SK-N-SH treated with all-trans-retinoic acid at 6 μM for 48 hours (cell line): ENCODE data around the gene BRINP3.

Experiments used
- ARNTL ChIP-seq: fragments of 450-650 bp; formaldehyde crosslinking; IDR thresholded peaks from 2 replicates; pipeline ENCODE4 v1.5.0; 2020; ENCODE audit warnings: low read depth, mild to moderate bottlenecking, moderate library complexity, borderline replicate concordance
- BACH2 ChIP-seq: fragments of 250-450 bp; sonication (Bioruptor Pico); IDR thresholded peaks from 2 replicates; pipeline ENCODE4 v1.9.0; 2021; ENCODE audit warnings: mild to moderate bottlenecking, borderline replicate concordance
- PATZ1 ChIP-seq: fragments of 250-450 bp; sonication (Bioruptor Pico); IDR thresholded peaks from 2 replicates; pipeline ENCODE4 v1.8.0; 2020; ENCODE audit warnings: mild to moderate bottlenecking, moderate library complexity, borderline replicate concordance
- TCF4 ChIP-seq: fragments of 250-450 bp; sonication (Bioruptor Pico); IDR thresholded peaks from 2 replicates; pipeline ENCODE4 v1.8.0; 2021; ENCODE audit warnings: mild to moderate bottlenecking, moderate library complexity, borderline replicate concordance
- ZFP3 ChIP-seq: fragments of 250-450 bp; sonication (Bioruptor Pico); IDR thresholded peaks from 2 replicates; pipeline ENCODE4 v1.5.0; 2020; ENCODE audit warnings: mild to moderate bottlenecking, moderate library complexity
- TF ChIP-seq, protein P1 (sequence below): fragments of 250-450 bp; sonication (Bioruptor Pico); IDR thresholded peaks from 2 replicates; pipeline ENCODE4 v1.5.1; 2020; ENCODE audit warnings: low read depth, mild to moderate bottlenecking, moderate library complexity

GRCh38 chr1:190511554-190511953 is 33.9 kb upstream of the BRINP3 start:
- TF ChIP-seq BACH2 (CRISPR knock-in tag) (no peak), ARNTL (CRISPR knock-in tag) (no peak), TCF4 (CRISPR knock-in tag) (no peak), PATZ1 (CRISPR knock-in tag) (no peak), ZFP3 (CRISPR knock-in tag) (no peak)
- TF ChIP-seq, protein P1, sequence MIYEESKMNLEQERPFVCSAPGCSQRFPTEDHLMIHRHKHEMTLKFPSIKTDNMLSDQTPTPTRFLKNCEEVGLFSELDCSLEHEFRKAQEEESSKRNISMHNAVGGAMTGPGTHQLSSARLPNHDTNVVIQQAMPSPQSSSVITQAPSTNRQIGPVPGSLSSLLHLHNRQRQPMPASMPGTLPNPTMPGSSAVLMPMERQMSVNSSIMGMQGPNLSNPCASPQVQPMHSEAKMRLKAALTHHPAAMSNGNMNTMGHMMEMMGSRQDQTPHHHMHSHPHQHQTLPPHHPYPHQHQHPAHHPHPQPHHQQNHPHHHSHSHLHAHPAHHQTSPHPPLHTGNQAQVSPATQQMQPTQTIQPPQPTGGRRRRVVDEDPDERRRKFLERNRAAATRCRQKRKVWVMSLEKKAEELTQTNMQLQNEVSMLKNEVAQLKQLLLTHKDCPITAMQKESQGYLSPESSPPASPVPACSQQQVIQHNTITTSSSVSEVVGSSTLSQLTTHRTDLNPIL (CRISPR knock-in tag), result no peak
